Smooth muscle cell (in vitro differentiated cells): ENCODE measurements around the gene NPIPB6. TPM values are rescaled to one million over a fixed set of nuclear protein-coding genes. Genes with fewer than 3 reads are reported as not detected.
A peak's percentile ranks its signal among the peaks of the same experiment; 100 is the strongest.
"Not testable (repeated sequence)": the region's sequence is repeated elsewhere in the genome, so short reads cannot be mapped to it uniquely, and the experiment has no call there.

Source experiments
- DNase-seq: peaks from one replicate; lab custom pipeline; 2025; ENCODE audit not compliant: unreplicated experiment; lab: John Stamatoyannopoulos, UW
- H2AFZ ChIP-seq: fragments of 200-600 bp; sonication (generic); 2 replicates; pipeline ENCODE4 v1.6.0; 2016; ENCODE audit warnings: antibody characterized with exemption, low read depth, mild to moderate bottlenecking
- H3F3A ChIP-seq: fragments of 200-600 bp; sonication (generic); 2 replicates; pipeline ENCODE4 v1.6.0; 2017; ENCODE audit warnings: antibody characterized with exemption, low read depth
- H3K27ac ChIP-seq: fragments of 200-600 bp; sonication (generic); 2 replicates; pipeline ENCODE4 v1.5.1; 2016; ENCODE audit warnings: low read depth, mild to moderate bottlenecking
- H3K27me3 ChIP-seq: fragments of 200-600 bp; sonication (generic); 2 replicates; pipeline ENCODE4 v1.6.1; 2016; ENCODE audit warnings: low read depth, mild to moderate bottlenecking
- H3K36me3 ChIP-seq: fragments of 200-600 bp; sonication (generic); 2 replicates; pipeline ENCODE4 v1.5.1; 2016; ENCODE audit warnings: low read depth
- H3K4me1 ChIP-seq: fragments of 200-600 bp; sonication (generic); 2 replicates; pipeline ENCODE4 v1.5.1; 2016; ENCODE audit warnings: low read depth
- H3K4me2 ChIP-seq: fragments of 200-600 bp; sonication (generic); 2 replicates; pipeline ENCODE4 v1.6.0; 2016; ENCODE audit warnings: mild to moderate bottlenecking
- H3K4me3 ChIP-seq: fragments of 200-600 bp; sonication (generic); 2 replicates; pipeline ENCODE4 v1.5.1; 2016; ENCODE audit warnings: mild to moderate bottlenecking
- H3K79me2 ChIP-seq: fragments of 200-600 bp; sonication (generic); 2 replicates; pipeline ENCODE4 v1.6.0; 2016; ENCODE audit warnings: low read depth, mild to moderate bottlenecking
- H3K9ac ChIP-seq: fragments of 200-600 bp; sonication (generic); 2 replicates; pipeline ENCODE4 v1.6.0; 2016; ENCODE audit warnings: low read depth
- H3K9me3 ChIP-seq: fragments of 200-600 bp; sonication (generic); replicated peaks from 2 replicates; pipeline ENCODE4 v1.5.1; 2016; ENCODE audit warnings: low read depth
- H4K20me1 ChIP-seq: fragments of 200-600 bp; sonication (generic); 2 replicates; pipeline ENCODE4 v1.6.0; 2016; ENCODE audit warnings: low read depth
- WGBS: methylation state at CpG from one replicate; pipeline ENCODE4 v1.1.7; 2016; ENCODE audit warnings: low lambda C conversion rate; 5-methylcytosine and 5-hydroxymethylcytosine counted together
- polyA plus RNA-seq: library from polyadenylated mRNA; unstranded; fragments of >200 nt; fragmentation: Nextera tagmentation; extraction: Ambion mirVana; gene quantifications from 2 replicates; pipeline ENCODE4 v1.2.1, GENCODE V29; 2016
- total RNA-seq: library from RNA; depleted of rRNA; stranded (reverse); fragments of >200 nt; gene quantifications from 2 replicates; pipeline ENCODE4 v1.2.3, GENCODE V29; 2014

The NPIPB6 gene
- total RNA-seq: 0.22 and 0.54 TPM in 2 replicates
- 0.17 and 0.95 TPM in 2 replicates for polyA plus RNA-seq

GRCh38 chr16:28363408-28363807, at the start of gene NPIPB6:
NPIPB6 (minus strand) TSS chr16:28363508; CDS start chr16:28362822, 686 bp downstream.
- WGBS: no CpG with 5 or more reads among the region's 5 CpGs
- not testable (repeated sequence) for H3K79me2 ChIP-seq, H3K9ac ChIP-seq, H3K36me3 ChIP-seq, H3K27ac ChIP-seq, H4K20me1 ChIP-seq, H3F3A ChIP-seq, H3K9me3 ChIP-seq, DNase-seq, H2AFZ ChIP-seq, H3K27me3 ChIP-seq, H3K4me1 ChIP-seq, H3K4me3 ChIP-seq, H3K4me2 ChIP-seq

- not testable (repeated sequence) for H3K9me3 ChIP-seq, H3K27ac ChIP-seq, H3K79me2 ChIP-seq, H3K27me3 ChIP-seq, H3K9ac ChIP-seq, H3K4me1 ChIP-seq, H3K4me2 ChIP-seq, H3K36me3 ChIP-seq, H2AFZ ChIP-seq, DNase-seq, H4K20me1 ChIP-seq, H3F3A ChIP-seq
- H3K4me3 ChIP-seq: peak within 1 kb of the TSS; percentile 30
- WGBS: no CpG with 5 or more reads among the region's 66 CpGs
Observed at GRCh38 chr16:28403220-28404072, 40.1 kb upstream of the NPIPB6 start, which contains the start of gene EIF3CL. EIF3CL (minus strand) TSS chr16:28403841; CDS start chr16:28403618, 223 bp downstream.

GRCh38 chr16:28392054-28392453, 28.7 kb upstream of the NPIPB6 start:
- WGBS: no CpG with 5 or more reads among the region's 5 CpGs
- not testable (repeated sequence) for H3K4me3 ChIP-seq, H2AFZ ChIP-seq, H3K27me3 ChIP-seq, DNase-seq, H3K27ac ChIP-seq, H3K36me3 ChIP-seq, H3K9ac ChIP-seq, H3K4me2 ChIP-seq, H3F3A ChIP-seq, H3K79me2 ChIP-seq, H3K9me3 ChIP-seq, H3K4me1 ChIP-seq, H4K20me1 ChIP-seq

GRCh38 chr16:28382177-28382867, 19.0 kb upstream of the NPIPB6 start:
- not testable (repeated sequence) for H3K79me2 ChIP-seq, H3K4me3 ChIP-seq
- WGBS: no CpG with 5 or more reads among the region's 10 CpGs

GRCh38 chr16:28377822-28378221, 14.5 kb upstream of the NPIPB6 start:
- not testable (repeated sequence) for H3K27me3 ChIP-seq, H2AFZ ChIP-seq, H3K4me2 ChIP-seq, H3K9ac ChIP-seq, H4K20me1 ChIP-seq, H3K4me1 ChIP-seq, DNase-seq, H3K36me3 ChIP-seq, H3K9me3 ChIP-seq, H3K79me2 ChIP-seq, H3F3A ChIP-seq, H3K27ac ChIP-seq, H3K4me3 ChIP-seq
- 95% methylated on average over 7 of the region's 10 CpGs for WGBS

More at GRCh38 chr16:28382177-28382867, 19.0 kb upstream of the NPIPB6 start:
- H4K20me1 ChIP-seq, H3K9me3 ChIP-seq, DNase-seq, H3K9ac ChIP-seq, H2AFZ ChIP-seq, H3K4me2 ChIP-seq, H3K27ac ChIP-seq, H3K4me1 ChIP-seq, H3F3A ChIP-seq, H3K36me3 ChIP-seq, H3K27me3 ChIP-seq: not testable (repeated sequence)

GRCh38 chr16:28377108-28377625, 13.9 kb upstream of the NPIPB6 start:
- H3K27ac ChIP-seq, H3K4me1 ChIP-seq, H3K9ac ChIP-seq, H2AFZ ChIP-seq, H3K36me3 ChIP-seq, H3F3A ChIP-seq, H3K9me3 ChIP-seq, H4K20me1 ChIP-seq, DNase-seq, H3K27me3 ChIP-seq, H3K4me3 ChIP-seq, H3K79me2 ChIP-seq, H3K4me2 ChIP-seq: not testable (repeated sequence)
- WGBS: 97% methylated on average over 11 of the region's 38 CpGs

GRCh38 chr16:28375115-28375514, 11.8 kb upstream of the NPIPB6 start:
- not testable (repeated sequence) for DNase-seq, H3F3A ChIP-seq, H3K79me2 ChIP-seq, H3K9ac ChIP-seq, H4K20me1 ChIP-seq, H3K36me3 ChIP-seq, H3K4me2 ChIP-seq, H3K4me1 ChIP-seq, H3K9me3 ChIP-seq, H2AFZ ChIP-seq, H3K27me3 ChIP-seq, H3K27ac ChIP-seq, H3K4me3 ChIP-seq
- 33% methylated on average over 5 of the region's 8 CpGs for WGBS

GRCh38 chr16:28374281-28374680, 11.0 kb upstream of the NPIPB6 start:
- H4K20me1 ChIP-seq, DNase-seq, H3K27me3 ChIP-seq, H3K9me3 ChIP-seq, H2AFZ ChIP-seq, H3K9ac ChIP-seq, H3K4me2 ChIP-seq, H3F3A ChIP-seq, H3K27ac ChIP-seq, H3K36me3 ChIP-seq, H3K4me1 ChIP-seq, H3K79me2 ChIP-seq, H3K4me3 ChIP-seq: not testable (repeated sequence)
- WGBS: 5% methylated on average over 7 of the region's 25 CpGs
